IPS DF 4.7 (cell line): ENCODE results near the gene REX1BD.
"Not testable (repeated sequence)": the region's sequence is repeated elsewhere in the genome, so short reads cannot be mapped to it uniquely, and the experiment has no call there.

ENCODE experiments used
- DNase-seq: peaks from one replicate; pipeline ENCODE4 v3.0.0-alpha.2; 2013; ENCODE audit warnings: low spot score; ENCODE audit errors: extremely low read depth

Gene REX1BD

GRCh38 chr19:18577365-18577914 is 11.2 kb upstream of the REX1BD start:
- DNase-seq, result no peak

GRCh38 chr19:18580311-18580710 is 8.3 kb upstream of the REX1BD start:
- DNase-seq, result no peak

DNA sequence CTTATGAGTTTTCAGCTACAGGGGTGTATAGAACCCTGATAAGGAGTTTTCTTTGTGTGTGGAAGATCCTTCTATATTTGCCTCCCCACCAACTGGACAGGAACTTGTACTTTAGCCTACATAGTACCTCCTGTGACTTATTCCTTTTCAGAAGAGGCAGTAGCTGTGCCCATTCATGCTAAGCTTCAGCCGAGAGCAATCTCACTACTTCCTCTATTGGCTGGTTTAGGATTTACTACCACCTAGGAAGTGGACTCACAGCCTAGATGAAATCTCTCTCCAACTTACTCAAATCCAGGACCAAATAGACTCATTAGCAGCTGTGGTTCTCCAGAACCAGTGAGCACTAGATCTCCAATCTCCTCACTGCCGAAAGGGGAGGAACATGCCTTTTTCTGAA is 2.3 kb upstream of the REX1BD start:
- no peak for DNase-seq

DNA sequence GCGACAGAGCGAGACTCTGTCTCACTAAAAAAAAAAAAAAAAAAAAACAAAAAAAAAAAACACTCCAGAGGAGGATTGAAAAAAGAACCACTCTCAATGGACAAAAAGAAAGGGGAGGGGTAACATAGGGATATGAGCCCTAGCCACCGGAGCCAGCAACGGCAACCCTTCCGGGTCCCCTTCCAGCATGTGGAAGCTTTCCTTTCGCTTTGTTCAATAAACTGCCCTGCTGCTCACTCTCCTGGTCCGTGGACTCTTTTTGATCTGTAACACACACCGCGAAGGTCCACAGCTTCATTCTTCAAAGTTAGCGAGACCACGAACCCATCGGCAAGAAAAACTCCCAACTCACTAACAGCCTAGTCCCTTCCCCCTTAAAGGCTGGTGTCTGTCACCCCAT is 1.0 kb upstream of the REX1BD start:
- no peak for DNase-seq

- no peak for DNase-seq
Measured at GRCh38 chr19:18587962-18588610, 512 bp upstream of the REX1BD start.

DNA sequence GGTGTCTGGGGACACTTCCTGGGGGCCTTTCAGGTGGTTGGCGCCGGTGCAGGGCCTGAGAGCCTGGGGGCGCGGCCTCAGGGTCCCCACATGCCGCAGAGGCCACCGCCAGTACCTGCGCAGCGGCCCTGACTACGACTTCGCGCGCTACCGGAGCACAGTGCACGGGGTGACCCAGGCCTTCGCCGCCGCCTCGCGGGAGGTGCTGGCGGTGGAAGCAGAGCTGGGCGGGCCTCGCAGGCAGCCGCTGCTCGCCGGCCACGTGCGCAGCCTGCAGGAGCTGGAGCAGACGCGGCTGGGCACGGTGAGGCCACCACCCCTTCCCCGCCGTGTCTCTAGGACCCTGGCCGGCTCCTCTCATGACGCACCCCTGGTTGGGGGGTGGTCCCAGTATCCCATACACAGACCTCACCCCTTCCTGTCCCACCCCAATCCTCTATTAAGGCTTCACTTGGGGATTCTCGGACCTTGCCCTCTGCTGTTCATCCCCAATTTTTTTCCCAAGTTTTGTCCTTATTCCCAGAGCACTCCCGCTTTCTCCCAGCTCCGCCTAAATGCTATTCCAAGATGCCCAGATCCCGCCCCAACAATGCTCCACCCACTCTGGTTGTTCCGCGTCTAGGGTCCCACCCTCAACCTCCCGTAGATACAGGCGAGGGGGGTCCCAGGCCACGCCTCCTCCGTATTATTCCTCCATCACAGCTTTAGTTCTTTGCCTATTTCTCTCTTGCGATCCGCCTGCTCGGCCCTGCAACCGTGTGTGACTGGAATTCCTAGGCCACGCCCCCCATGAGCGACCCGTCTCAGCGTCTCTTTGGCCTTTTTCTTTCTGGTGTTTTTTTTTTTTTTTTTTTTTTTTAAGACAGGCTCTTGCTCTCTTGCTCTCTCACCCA is 1.0 kb downstream of the REX1BD start:
- DNase-seq, result no peak

DNA sequence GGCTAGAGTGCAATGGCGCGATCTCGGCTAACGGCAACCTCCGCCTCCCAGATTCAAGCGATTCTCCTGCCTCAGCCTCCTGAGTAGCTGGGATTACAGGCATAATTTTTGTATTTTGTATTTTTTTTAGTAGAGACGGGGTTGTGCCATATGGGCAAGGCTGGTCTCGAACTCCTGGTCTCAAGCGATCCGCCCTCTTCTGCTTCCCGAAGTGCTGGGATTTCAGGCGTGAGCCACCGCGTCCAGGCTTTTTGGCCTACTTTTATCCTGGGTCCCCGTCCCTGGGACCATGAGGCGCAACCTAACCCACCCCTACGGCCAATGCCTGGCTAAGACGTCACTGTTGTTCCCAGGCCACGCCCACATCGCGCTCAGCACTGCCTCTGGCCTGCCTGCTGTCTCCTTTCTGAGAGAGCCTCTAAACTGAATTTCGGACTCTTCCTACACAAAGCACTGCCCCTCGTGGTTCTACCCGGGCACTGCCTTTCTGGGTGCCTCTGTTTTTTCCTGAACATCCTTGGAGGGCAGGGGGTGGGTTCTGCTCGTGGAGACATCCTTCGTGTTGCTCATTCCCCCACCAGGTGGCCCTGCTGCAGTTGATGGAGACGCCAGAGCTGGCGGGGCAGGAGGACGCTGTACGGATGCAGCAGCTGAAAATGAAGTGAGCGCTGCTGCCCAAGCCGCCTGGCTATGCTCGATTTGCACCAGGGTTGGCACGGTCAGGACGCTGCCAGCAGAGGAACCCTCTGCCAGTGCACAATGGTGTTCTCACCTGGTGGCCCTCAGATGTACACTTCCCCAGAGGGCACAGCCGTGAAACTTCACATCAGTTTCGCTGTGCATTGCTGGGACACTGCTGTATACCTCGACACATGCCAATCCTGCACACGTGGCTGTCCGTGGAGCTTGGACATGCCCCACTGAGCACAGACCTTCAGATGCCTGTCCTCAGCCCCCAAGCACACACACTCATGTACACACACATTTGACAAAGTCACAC is 2.0 kb downstream of the REX1BD start:
- peak; percentile 96 for DNase-seq

DNA sequence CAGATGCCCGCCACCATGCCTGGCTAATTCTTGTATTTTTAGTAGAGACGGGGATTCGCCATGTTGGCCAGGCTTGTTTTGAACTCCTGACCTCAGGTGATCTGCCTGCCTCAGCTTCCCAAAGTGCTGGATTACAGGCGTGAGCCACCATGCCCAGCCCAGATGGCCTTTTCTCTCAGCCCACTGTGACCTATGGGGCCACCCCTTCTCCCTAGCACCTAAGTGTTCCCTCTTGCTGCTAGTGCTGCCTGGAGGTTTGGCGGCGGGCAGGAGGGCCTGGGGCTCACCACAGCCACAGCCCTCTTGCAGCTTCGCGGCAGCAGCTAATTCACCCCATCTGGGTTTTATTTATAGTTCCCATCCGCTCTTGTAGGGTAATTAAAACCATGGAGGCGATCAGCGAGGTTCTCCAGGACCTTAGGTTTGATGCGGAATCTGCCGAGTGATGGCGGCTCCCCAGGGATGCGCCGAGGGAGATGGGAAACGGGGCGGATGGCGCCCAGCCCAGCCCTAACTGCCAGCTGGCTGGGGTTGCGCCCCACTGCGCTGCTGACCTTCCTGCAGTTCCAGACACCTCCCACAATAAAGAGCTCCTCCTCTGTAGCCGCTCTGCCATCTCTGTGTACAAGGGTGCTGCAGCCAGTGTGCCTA is 3.3 kb downstream of the REX1BD start:
- no peak for DNase-seq

DNA sequence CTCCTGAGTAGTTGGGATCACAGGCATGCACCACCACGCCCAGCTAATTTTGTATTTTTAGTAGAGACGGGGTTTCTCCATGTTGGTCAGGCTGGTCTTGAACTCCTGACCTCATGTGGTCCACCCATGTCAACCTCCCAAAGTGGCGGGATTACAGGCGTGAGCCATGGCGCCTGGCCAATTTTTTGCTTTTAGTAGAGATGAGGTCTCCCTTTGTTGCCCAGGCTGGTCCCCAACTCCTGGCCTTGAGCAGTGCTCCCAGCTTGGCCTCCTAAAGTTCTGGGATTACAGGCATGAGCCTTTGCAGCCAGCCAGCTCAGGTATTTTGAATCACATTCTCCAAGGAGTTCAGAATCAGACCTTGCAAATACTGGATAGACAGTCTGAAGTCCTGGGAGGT is 4.1 kb downstream of the REX1BD start:
- not testable (repeated sequence) for DNase-seq

DNA sequence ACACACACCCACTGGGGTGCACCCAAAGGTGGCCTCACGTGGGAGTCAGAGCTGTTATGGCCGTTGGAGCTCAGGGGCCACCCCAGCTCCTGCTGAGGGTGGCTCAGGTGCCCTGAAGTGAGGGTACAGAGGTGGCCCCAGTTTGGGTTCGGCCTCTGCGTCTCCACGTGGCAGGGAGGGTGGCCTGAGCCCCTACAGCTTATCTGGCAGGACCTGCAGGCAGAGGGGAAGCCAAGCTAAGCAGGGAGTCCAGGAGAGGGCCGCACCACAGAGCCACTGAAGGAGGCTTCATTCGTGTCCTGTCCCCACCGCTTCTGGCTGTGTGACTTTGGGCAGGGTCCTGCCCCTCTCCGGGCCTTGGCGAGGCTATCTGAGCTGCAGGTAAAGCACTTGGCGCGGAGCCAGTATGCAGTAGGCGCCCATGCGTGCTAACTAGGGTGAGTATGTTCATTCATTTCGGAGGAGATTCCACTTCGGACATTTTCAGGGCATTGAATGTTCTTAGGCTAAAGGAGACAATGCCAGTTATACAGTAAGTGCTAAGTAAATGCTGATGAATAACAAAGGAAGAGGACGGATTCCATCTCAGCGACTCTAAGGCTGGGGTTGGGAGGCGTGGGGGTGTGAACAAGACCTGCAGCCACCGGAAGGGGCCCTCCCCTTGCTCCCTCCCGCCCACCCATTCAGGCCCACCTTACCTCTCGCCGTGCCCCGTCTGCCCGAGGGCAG is 4.9 kb downstream of the REX1BD start:
- DNase-seq, result no peak

DNA sequence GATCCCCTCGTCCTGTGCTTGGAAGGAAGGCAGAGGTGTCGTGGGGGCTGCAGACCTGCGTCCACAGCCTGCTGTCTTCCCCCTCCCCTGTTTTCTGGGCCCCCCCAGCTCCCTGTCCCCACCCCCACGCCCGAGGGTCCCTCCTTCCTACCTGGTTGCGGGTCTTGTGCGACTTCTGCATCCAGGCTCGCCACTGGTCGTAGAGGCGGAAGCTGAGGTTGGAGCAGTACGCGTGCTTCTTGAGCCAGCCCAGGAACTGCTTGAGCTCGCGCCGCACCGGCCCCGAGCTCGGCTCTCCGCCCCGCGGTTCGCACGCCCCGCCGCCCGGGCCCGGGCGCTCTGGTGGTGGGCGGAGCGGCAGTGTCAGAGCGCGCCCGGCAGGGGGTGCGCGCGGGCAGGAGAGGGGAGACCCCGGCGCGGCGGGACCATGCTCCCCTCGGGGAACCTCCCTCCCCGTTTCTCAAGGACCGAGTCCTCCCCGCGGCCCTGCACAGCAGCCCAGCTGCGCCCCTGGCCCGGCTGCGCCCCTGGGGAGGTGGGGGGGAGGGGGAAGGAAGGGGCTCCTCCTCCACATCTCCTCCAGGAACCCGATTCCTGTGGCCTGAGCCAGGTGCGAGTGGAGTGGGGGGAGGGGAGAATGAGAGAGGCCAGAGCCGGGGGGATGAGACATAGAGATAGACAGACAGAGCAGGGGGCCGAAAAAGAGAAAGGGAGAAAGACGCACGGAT is 5.7 kb downstream of the REX1BD start:
- DNase-seq, result no peak

- DNase-seq, result no peak
Measured at GRCh38 chr19:18594824-18595373, 6.3 kb downstream of the REX1BD start.

- DNase-seq, result no peak
Measured at GRCh38 chr19:18595475-18595874, 6.9 kb downstream of the REX1BD start.

DNA sequence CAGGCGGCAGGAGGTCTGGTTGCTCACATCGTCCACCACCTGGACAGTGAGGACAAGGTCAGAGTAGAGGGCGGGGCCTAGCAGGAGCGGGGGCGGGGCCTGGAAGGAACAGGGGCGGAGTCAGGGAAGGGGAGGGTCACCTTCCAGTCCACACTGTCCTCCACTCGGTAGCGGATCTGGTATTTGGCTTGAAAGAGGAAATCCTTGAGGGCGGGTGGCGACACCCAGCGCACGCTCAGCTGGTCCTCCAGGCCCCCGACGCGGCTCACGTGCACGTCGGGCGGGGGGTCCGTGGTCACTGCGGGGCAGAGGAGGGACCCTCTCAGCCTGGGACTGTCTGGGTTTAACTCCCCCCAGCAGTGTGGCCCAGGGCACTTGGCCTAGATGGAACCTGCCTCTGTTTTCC is 8.2 kb downstream of the REX1BD start:
- DNase-seq, result no peak

DNA sequence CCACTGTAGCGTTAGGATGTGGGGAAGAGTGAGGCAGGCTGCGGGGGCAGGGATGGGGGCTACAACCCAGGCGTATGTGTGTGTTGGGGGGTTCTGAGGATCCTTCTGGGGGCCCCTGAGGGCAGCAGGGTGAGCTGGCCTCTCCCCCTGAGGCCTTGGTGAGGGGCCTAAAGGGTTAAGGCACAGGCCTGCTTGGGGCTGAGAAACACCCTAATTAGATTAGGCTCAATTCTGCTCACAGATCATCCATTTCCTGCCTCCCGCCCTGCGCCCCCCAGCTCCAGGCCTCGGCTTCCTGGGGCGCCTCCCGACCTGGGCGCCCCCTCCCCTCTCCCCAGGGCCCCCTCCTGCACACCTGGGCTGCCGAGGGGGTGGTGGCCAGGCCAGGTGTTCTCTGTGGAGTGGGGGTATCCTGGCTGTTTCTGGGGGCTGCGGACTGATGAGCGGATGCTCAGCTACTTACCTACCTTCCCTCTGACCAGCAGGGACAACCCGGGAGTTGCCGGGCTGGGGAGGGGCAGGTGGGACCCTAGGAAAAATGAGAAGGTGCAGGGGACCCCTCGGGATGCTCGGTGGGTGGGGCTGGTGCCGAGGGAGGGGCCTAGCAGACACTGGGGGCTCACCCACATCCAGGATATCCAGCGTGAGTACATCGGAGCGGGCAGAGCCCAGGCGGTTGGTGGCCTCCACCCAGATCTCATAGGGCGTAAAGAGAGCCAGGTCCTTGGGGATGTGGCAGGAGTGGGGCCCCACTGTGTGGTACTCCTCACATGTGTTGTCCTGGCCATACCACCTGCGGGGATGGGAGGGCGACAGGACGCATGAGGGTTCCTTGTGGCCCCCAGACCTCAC is 9.4 kb downstream of the REX1BD start:
- no peak for DNase-seq

DNA sequence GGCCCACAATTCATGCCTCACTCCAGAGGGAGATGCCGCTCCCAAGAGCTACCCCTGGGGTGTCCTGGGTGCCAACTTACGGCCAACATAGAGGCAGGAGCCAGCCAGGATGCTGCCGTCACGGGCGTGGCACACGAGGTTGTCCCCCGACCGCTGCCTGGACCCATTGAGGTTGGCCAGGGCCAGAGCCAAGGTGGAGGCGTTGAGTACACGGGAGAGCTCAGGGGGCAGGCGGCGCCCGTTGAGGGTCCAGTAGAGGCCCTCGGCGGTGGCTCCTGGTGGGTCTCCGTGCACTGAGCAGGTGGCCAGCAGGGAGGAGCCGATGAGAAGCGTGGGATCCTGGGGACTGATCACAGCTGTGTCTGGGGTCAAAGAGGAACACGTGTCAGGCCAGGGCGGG is 10.9 kb downstream of the REX1BD start:
- DNase-seq, result no peak

- DNase-seq, result not testable (repeated sequence)
Measured at GRCh38 chr19:18600692-18601397, 12.2 kb downstream of the REX1BD start.

- DNase-seq, result no peak
Measured at GRCh38 chr19:18601875-18602274, 13.3 kb downstream of the REX1BD start.
